Thyroid gland (tissue), 4 donors: ENCODE results near the gene ADPRM.

Source experiments
- CTCF ChIP-seq, 6 experiments: fragments of 200-600 bp in 3 of 6; fragments of 450-650 bp in 3 of 6; sonication (generic) in 3 of 6; IDR thresholded peaks; one replicate each; pipeline ENCODE4 v1.5.1; 2016 to 2019; ENCODE audit warnings: antibody characterized with exemption in 6 of 6, mild to moderate bottlenecking in 2 of 6, inconsistent platforms in 1 of 6, moderate library complexity in 1 of 6
- POLR2A ChIP-seq, 2 donors: fragments of 450-650 bp; IDR thresholded peaks; one replicate each; pipeline ENCODE4 v1.6.1; 2017; ENCODE audit warnings: antibody characterized with exemption in 2 of 2, mild to moderate bottlenecking in 2 of 2, moderate library complexity in 1 of 2

- TF ChIP-seq CTCF (IDR thresholded peaks at IDR 0.05) (no peak), POLR2A (IDR thresholded peaks at IDR 0.05) (no peak)
Observed at GRCh38 chr17:10733666-10734065, 36.3 kb downstream of the ADPRM start.
